Measurements from ENCODE around the gene TCAF2.
"Not testable (repeated sequence)": the region's sequence is repeated elsewhere in the genome, so short reads cannot be mapped to it uniquely, and the experiment has no call there.

TCAF2 gene

DNA sequence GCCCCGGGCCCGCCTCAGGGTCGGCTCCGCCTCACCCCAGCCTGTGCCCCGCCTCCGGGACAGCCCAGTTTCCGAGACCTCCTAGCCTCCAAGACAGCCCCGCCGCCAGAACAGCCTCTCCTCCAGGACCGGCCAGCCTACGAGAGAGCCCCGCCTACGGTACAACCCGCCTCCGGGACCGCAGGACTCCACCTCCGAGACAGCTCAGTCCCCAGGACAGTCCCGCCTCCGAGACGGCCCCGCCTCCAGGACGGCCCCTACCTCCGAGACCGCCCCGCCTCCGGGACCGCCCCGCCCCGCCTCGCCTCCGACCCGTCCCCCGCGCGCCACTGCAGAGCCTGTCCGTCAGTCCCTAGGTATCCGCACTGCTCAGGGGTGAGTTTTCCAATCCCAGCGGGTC is at the start of gene TCAF2:
Gene TCAF2, plus strand, starts transcription at position 329 of the 400 bp plus-strand sequence.
- DNase-seq, result not testable (repeated sequence)

DNA sequence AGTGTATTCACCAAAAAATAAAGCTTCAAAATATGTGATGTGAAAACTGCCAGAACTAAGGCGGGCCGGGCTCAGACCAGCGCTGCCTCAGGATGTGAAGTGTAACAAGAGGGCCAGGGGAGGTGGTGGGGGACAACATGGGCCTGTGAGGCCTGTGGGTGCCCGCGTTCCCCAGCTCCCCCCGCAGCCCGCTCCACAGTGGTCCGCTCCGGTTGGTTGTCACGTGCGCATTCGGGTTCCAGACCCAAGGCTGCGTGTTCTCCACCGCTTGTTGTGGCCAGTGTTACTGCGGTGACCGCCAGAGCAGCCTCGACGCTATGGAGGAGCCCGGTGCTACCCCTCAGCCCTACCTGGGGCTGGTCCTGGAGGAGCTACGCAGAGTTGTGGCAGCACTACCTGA is 49.3 kb upstream of the TCAF2 start, which contains the start of gene CTAGE15:
Gene CTAGE15, plus strand, starts transcription at position 301 of the 400 bp plus-strand sequence. Its CDS starts 17 bp downstream, at position 318.
- DNase-seq, result not testable (repeated sequence)

- not testable (repeated sequence) for DNase-seq
Observed at GRCh38 chr7:143588183-143588582, 32.6 kb upstream of the TCAF2 start.

DNA sequence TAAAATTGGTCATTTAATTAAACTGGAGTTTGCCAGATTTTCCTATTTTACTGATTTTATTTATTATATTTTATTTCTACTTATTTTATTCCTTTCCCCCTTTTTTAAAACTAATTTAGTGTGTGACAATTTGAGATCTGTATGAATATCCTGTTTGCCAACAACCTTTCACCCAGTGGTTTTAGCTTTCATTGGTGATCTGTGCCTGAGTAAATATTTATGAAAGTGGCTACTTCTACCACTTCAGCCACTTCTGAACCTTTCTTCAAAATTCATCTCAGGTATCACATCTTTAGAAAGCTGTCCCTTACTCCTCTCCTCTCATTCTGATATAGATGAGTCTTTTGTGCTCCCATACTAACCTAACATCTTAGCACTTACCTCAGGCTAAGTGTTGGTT is 30.9 kb upstream of the TCAF2 start:
- DNase-seq, result not testable (repeated sequence)

- not testable (repeated sequence) for DNase-seq
Observed at GRCh38 chr7:143598086-143598485, 22.7 kb upstream of the TCAF2 start.

DNA sequence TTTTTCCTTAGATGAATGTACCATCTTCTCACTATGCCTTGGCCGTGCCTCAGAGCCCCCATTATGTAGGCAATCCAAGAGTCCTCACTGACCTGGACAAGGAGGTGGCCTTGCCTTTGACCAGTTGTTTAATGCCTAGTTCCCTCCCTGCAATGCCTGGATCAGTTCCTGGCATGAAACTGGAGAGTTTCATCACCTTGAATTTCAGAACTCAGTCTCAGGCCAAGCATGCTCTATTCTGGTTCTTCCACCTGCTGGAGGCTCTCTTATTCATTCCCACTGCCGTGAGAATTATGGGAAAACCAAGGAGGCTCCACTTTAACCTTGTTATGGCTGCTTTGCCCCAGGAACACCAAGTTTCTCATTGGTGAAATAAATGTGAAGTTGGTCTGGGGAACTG is 17.2 kb upstream of the TCAF2 start:
- not testable (repeated sequence) for DNase-seq

- not testable (repeated sequence) for DNase-seq
Observed at GRCh38 chr7:143606088-143606487, 14.7 kb upstream of the TCAF2 start.

DNA sequence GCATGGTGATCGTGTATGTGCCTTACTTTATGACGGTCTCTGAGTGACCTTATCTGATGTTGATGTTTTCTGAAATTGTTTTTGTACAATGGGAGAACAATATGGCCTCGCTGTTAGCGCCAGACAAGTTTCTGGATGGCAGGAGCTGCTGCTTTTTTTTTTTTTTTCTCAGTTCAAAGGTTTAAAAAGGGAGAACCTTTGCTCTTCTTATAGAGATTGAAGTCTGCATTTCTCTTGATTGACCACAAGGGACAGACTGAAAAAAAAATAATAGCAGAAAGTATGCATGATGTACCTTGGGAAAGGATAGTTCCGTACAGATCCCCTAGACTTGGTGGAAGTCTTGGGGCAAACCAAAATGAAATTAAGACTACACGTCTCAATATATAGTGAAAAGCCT is 5.2 kb upstream of the TCAF2 start:
- DNase-seq, result not testable (repeated sequence)

- not testable (repeated sequence) for DNase-seq
Observed at GRCh38 chr7:143617204-143617603, 3.6 kb upstream of the TCAF2 start.

- DNase-seq, result not testable (repeated sequence)
Observed at GRCh38 chr7:143620058-143620457, 716 bp upstream of the TCAF2 start.

DNA sequence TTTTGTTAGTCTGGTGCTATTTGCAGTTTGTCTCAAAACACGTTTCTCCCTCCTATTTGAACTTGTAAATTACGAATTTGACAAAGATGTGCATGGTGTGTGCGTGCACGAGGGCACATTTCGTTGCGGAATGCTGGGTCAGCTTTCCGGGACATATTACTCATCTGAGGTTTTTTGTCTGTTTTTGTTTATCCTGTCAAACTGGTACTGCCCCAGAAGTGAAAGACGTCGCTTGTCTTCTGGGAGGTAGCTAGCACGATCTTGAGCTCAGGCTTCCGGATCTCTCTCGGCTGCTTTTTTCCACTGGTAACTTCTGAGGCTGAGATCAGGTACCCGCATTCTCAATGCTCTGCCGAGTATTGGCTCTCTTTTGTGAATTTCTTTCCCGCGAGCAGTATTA is 401 bp downstream of the TCAF2 start:
- DNase-seq, result not testable (repeated sequence)

DNA sequence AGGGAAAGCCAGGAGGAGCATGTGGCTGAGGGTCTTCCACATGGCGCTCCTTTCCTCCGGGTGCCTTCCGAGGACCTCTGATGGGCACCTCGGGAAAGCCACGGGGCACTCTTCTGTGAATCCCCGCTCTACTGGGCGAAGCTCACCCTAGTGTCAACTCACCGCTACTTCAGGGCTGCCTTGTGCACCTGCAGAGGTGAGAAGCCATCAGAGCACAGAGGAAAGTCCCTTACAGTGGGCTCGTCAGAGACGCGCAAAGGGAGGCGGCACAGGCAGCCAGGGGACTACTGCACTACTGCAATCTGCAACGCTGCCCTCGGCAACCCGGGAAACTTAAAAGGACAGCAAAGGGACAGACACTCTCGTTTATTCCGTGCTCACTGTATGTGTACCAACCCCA is 1.4 kb downstream of the TCAF2 start:
- DNase-seq, result not testable (repeated sequence)

GRCh38 chr7:143630653-143631052 is 9.9 kb downstream of the TCAF2 start:
- DNase-seq, result not testable (repeated sequence)

DNA sequence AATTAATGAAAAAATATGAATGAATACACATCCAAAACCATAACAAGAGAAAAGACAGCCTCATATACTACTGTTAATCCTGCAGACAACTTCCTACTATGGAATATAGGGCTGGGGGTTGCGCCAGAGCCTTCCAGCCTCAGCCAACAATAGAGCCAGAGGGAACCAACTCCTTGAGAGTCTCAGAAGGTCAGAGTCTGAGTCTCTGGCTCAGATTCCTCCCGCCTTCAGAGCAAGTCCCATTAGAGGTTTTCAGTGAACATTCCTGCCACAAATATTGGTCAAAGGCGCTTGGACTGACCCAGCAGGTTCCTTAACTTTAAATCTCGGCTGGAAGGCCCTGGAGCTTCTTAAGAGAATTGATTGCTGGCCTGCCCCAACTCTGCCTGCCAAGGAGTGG is 11.7 kb downstream of the TCAF2 start:
- not testable (repeated sequence) for DNase-seq

GRCh38 chr7:143633013-143633618 is 12.3 kb downstream of the TCAF2 start:
- not testable (repeated sequence) for DNase-seq

DNA sequence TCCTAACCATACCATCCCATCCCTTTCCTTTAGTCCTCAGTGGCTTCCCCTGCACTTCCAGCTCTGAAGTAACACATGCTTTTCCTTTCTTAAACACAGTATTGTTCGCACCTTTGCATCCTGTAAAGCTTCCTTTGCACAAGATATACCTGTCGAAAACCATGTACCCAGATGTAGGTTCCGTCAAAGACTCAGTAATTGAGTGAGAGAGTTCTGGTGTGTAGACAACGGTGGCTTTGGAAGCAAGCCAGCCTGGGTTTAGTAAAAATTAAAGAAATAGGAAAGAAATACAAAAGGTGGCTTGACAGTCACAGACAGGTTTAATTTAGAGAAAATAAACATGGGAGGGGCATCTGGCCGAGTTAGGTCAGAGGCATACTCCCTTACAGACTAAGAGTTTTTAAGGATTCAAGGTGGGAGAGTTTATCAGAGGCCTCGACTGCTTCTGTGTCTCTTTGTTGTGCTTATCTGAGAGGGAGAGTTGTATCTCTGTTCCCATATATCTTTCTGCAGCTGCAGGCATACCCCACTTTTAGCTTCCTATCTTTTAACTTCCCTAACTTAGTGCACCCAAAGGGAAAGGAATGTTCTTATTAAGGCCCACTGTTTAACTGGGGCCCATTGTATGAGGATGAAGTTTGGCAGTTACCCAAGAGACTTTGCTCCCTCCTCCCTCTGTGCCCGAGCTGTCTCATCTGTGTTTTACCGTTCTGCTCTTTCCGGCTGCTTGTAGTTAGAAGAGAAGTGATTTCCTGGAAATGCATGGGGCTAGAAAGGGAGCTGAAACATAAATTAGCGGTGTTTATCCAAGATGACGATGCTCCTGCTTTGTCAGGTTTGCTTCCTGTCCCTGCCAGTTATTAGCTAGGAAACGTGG is 14.8 kb downstream of the TCAF2 start:
- DNase-seq, result not testable (repeated sequence)

GRCh38 chr7:143639372-143639771 is 18.6 kb downstream of the TCAF2 start:
- not testable (repeated sequence) for DNase-seq

DNA sequence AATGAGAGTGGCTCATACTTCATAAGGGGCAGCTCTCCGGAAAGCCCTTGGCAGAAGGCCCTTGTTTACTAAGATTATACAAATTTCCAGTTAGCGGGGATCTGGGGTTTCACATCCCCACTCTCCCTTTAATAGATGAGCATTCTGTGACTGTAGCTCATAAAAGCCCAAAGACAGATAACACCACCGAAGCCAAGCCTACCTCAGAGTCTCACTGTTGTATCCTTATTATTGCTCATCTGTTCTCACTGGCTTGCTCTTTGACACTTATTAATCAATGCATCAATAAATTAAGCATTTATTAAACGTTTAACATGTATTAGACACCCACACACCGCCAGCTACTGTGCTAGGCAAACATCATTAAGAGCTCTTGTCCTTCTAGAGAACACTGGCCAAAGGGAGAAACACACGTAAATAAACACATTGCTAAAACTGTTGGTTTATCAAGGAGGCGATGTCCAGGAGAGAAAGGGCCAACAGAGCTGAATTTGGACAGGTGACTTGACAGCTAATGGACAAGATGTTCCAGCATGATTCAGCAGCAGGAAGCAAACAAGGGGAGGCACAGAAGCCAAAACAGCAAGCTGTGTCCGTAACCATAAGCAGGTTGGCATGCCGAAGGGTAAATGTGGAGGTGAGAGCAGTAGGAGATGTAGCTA is 19.9 kb downstream of the TCAF2 start:
- DNase-seq, result not testable (repeated sequence)

GRCh38 chr7:143646598-143646997 is 25.8 kb downstream of the TCAF2 start:
- not testable (repeated sequence) for DNase-seq

GRCh38 chr7:143649902-143650301 is 29.1 kb downstream of the TCAF2 start:
- not testable (repeated sequence) for DNase-seq

DNA sequence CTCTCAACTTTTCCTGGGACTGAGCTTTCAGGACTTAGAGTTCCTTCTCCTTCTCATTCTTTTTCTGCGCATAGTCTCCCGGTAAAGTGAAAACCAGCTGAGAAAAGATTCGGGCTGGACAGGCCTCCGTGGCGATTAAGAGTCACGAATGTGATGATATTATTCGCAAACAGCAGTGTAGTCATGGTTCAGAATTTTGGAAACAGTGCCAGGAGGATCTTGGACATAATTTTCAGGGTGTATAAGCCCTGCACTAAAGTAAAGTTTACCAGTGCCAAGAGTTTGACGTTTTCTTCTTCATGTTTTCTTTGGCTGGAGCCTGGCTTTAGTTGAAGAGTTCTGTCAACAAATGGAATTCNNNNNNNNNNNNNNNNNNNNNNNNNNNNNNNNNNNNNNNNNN is 29.7 kb downstream of the TCAF2 start:
- not testable (repeated sequence) for DNase-seq
